ENCODE data around the gene XYLB.

DNA sequence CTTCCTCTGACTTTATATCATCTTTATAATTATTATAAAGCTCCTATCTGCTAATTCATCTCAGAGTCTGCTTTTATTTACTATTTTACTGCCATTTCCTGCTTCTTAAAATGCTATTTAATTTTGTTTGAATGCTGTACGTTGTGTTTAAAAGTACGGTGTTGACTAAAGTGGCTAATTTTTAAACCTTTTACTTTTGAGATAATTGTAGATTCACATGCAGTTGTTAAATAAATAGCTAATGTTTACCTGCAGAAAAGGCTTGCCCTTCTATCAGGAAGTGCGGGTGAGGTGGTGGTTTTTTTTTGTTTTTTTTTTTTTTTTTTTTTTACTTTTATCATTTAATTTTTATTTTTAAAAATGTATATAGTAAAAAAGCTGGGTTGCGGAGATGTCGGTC lies 41.3 kb downstream of the XYLB start:
- TF ChIP-seq, protein P1, sequence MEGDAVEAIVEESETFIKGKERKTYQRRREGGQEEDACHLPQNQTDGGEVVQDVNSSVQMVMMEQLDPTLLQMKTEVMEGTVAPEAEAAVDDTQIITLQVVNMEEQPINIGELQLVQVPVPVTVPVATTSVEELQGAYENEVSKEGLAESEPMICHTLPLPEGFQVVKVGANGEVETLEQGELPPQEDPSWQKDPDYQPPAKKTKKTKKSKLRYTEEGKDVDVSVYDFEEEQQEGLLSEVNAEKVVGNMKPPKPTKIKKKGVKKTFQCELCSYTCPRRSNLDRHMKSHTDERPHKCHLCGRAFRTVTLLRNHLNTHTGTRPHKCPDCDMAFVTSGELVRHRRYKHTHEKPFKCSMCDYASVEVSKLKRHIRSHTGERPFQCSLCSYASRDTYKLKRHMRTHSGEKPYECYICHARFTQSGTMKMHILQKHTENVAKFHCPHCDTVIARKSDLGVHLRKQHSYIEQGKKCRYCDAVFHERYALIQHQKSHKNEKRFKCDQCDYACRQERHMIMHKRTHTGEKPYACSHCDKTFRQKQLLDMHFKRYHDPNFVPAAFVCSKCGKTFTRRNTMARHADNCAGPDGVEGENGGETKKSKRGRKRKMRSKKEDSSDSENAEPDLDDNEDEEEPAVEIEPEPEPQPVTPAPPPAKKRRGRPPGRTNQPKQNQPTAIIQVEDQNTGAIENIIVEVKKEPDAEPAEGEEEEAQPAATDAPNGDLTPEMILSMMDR (IDR thresholded peaks at IDR 0.05), result no peak
- TF ChIP-seq EP300 (IDR thresholded peaks at IDR 0.05), result no peak

All from upper lobe of left lung (tissue), 4 donors.